ENCODE data around the gene UNC13B. TPM values are rescaled to one million over a fixed set of nuclear protein-coding genes. Genes with fewer than 3 reads are reported as not detected.

UNC13B gene
- total and polyA plus RNA-seq, 2 of the 13 experiments (the other 11 are each of a cell fraction or from before 2014, with no cell fraction given), result 14.0 to 18.3 TPM

GRCh38 chr9:35193762-35194161, 32.0 kb downstream of the UNC13B start (continued):
- TF ChIP-seq, protein P1, sequence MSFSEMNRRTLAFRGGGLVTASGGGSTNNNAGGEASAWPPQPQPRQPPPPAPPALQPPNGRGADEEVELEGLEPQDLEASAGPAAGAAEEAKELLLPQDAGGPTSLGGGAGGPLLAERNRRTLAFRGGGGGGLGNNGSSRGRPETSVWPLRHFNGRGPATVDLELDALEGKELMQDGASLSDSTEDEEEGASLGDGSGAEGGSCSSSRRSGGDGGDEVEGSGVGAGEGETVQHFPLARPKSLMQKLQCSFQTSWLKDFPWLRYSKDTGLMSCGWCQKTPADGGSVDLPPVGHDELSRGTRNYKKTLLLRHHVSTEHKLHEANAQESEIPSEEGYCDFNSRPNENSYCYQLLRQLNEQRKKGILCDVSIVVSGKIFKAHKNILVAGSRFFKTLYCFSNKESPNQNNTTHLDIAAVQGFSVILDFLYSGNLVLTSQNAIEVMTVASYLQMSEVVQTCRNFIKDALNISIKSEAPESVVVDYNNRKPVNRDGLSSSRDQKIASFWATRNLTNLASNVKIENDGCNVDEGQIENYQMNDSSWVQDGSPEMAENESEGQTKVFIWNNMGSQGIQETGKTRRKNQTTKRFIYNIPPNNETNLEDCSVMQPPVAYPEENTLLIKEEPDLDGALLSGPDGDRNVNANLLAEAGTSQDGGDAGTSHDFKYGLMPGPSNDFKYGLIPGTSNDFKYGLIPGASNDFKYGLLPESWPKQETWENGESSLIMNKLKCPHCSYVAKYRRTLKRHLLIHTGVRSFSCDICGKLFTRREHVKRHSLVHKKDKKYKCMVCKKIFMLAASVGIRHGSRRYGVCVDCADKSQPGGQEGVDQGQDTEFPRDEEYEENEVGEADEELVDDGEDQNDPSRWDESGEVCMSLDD (CRISPR knock-in tag; IDR thresholded peaks at IDR 0.05; ENCODE audit: borderline replicate concordance), result no peak
- TF ChIP-seq TBP (CRISPR knock-in tag; IDR thresholded peaks at IDR 0.05) (no peak), ZBTB37 (CRISPR knock-in tag; IDR thresholded peaks at IDR 0.05) (no peak), POLR2A (IDR thresholded peaks at IDR 0.05; ENCODE audit: insufficient read depth in 1 of 2, low read depth in 2 of 2, low read length in 2 of 2) (no peak), ARID2 (CRISPR knock-in tag; IDR thresholded peaks at IDR 0.05; ENCODE audit: borderline replicate concordance) (no peak), HDAC6 (IDR thresholded peaks at IDR 0.05; ENCODE audit: low read depth, low read length) (no peak), RBFOX2 (IDR thresholded peaks at IDR 0.05; ENCODE audit: low read depth, low read length) (no peak), HES4 (CRISPR knock-in tag; IDR thresholded peaks at IDR 0.05; ENCODE audit: borderline replicate concordance) (no peak), ZFP90 (CRISPR knock-in tag; IDR thresholded peaks at IDR 0.05; ENCODE audit: borderline replicate concordance) (no peak), ATF3 (CRISPR knock-in tag; IDR thresholded peaks at IDR 0.05) (no peak), TFDP2 (CRISPR knock-in tag; IDR thresholded peaks at IDR 0.05) (no peak), CBX2 (IDR thresholded peaks at IDR 0.05; ENCODE audit: low read depth, low read length) (no peak), CBX2 (CRISPR knock-in tag; IDR thresholded peaks at IDR 0.05; ENCODE audit: low read depth) (no peak), DMAP1 (CRISPR knock-in tag; IDR thresholded peaks at IDR 0.05) (peak; percentile 79), GZF1 (CRISPR knock-in tag; IDR thresholded peaks at IDR 0.05) (no peak)
- TF ChIP-seq, protein P2, sequence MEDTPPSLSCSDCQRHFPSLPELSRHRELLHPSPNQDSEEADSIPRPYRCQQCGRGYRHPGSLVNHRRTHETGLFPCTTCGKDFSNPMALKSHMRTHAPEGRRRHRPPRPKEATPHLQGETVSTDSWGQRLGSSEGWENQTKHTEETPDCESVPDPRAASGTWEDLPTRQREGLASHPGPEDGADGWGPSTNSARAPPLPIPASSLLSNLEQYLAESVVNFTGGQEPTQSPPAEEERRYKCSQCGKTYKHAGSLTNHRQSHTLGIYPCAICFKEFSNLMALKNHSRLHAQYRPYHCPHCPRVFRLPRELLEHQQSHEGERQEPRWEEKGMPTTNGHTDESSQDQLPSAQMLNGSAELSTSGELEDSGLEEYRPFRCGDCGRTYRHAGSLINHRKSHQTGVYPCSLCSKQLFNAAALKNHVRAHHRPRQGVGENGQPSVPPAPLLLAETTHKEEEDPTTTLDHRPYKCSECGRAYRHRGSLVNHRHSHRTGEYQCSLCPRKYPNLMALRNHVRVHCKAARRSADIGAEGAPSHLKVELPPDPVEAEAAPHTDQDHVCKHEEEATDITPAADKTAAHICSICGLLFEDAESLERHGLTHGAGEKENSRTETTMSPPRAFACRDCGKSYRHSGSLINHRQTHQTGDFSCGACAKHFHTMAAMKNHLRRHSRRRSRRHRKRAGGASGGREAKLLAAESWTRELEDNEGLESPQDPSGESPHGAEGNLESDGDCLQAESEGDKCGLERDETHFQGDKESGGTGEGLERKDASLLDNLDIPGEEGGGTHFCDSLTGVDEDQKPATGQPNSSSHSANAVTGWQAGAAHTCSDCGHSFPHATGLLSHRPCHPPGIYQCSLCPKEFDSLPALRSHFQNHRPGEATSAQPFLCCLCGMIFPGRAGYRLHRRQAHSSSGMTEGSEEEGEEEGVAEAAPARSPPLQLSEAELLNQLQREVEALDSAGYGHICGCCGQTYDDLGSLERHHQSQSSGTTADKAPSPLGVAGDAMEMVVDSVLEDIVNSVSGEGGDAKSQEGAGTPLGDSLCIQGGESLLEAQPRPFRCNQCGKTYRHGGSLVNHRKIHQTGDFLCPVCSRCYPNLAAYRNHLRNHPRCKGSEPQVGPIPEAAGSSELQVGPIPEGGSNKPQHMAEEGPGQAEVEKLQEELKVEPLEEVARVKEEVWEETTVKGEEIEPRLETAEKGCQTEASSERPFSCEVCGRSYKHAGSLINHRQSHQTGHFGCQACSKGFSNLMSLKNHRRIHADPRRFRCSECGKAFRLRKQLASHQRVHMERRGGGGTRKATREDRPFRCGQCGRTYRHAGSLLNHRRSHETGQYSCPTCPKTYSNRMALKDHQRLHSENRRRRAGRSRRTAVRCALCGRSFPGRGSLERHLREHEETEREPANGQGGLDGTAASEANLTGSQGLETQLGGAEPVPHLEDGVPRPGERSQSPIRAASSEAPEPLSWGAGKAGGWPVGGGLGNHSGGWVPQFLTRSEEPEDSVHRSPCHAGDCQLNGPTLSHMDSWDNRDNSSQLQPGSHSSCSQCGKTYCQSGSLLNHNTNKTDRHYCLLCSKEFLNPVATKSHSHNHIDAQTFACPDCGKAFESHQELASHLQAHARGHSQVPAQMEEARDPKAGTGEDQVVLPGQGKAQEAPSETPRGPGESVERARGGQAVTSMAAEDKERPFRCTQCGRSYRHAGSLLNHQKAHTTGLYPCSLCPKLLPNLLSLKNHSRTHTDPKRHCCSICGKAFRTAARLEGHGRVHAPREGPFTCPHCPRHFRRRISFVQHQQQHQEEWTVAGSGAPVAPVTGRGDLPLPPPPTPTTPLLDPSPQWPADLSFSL (CRISPR knock-in tag; IDR thresholded peaks at IDR 0.05), result no peak
- TF ChIP-seq, protein P3, sequence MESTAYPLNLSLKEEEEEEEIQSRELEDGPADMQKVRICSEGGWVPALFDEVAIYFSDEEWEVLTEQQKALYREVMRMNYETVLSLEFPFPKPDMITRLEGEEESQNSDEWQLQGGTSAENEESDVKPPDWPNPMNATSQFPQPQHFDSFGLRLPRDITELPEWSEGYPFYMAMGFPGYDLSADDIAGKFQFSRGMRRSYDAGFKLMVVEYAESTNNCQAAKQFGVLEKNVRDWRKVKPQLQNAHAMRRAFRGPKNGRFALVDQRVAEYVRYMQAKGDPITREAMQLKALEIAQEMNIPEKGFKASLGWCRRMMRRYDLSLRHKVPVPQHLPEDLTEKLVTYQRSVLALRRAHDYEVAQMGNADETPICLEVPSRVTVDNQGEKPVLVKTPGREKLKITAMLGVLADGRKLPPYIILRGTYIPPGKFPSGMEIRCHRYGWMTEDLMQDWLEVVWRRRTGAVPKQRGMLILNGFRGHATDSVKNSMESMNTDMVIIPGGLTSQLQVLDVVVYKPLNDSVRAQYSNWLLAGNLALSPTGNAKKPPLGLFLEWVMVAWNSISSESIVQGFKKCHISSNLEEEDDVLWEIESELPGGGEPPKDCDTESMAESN (CRISPR knock-in tag; conservative IDR thresholded peaks at IDR 0.05), result no peak
